VCaP (cell line): Measurements from ENCODE around the gene ACSL3.
A peak's percentile ranks its signal among the peaks of the same experiment; 100 is the strongest.

Experiments
- H3K27ac ChIP-seq: fragments of 450-650 bp; 2 replicates; pipeline ENCODE4 v1.5.1; 2017
- CTCF ChIP-seq: fragments of 450-650 bp; conservative IDR thresholded peaks from 2 replicates; pipeline ENCODE4 v1.5.1; 2017; ENCODE audit warnings: mild to moderate bottlenecking, moderate library complexity

The ACSL3 gene

GRCh38 chr2:222860740-222861410, at the start of gene ACSL3:
TSS of gene ACSL3 (plus strand) at chr2:222861036. CDS start at chr2:222908773, 47,737 bp downstream.
- H3K27ac ChIP-seq, result peak within 1 kb of the TSS; percentile 94
- no peak; the same call in none of the 2 replicates for TF ChIP-seq CTCF

GRCh38 chr2:222811828-222812227, 49.0 kb upstream of the ACSL3 start:
- H3K27ac ChIP-seq, result no peak overlapping the region
- TF ChIP-seq CTCF, result no peak

GRCh38 chr2:222813177-222813843, 47.5 kb upstream of the ACSL3 start:
- TF ChIP-seq CTCF, result no peak
- H3K27ac ChIP-seq, result no peak overlapping the region

GRCh38 chr2:222819722-222820333, 41.0 kb upstream of the ACSL3 start:
- no peak for TF ChIP-seq CTCF
- no peak overlapping the region for H3K27ac ChIP-seq

- no peak overlapping the region for H3K27ac ChIP-seq
- no peak for TF ChIP-seq CTCF
Observed at GRCh38 chr2:222823183-222823930, 37.5 kb upstream of the ACSL3 start.

- H3K27ac ChIP-seq, result no peak overlapping the region
- TF ChIP-seq CTCF, result no peak
Observed at GRCh38 chr2:222825031-222825430, 35.8 kb upstream of the ACSL3 start.

GRCh38 chr2:222827417-222827816, 33.4 kb upstream of the ACSL3 start:
- H3K27ac ChIP-seq, result no peak overlapping the region
- no peak for TF ChIP-seq CTCF
